Endothelial cell of umbilical vein (primary cell): ENCODE data around the gene BEND2. TPM values are rescaled to one million over a fixed set of nuclear protein-coding genes. Genes with fewer than 3 reads are reported as not detected.

Experiments used
- BruUV-seq: library from RNA; stranded (reverse); fragments of 400-500 nt; replicated peaks from 2 replicates; lab custom pipeline; 2021; lab: Mats Ljungman, UMichigan
- CTCF ChIA-PET: fragments of 300-600, 350-600 bp; sonication (Branson Sonifier 250); formaldehyde crosslinking; loops from one replicate; lab custom pipeline; 2021; ENCODE audit warnings: antibody characterized with exemption, inconsistent platforms; lab: Charles Lee
- POLR2A ChIA-PET: fragments of 300-600, 350-600 bp; sonication (Branson Sonifier 250); formaldehyde crosslinking; loops from one replicate; lab custom pipeline; 2021; ENCODE audit warnings: antibody characterized with exemption, inconsistent platforms; lab: Charles Lee
- DNase-seq: peaks from one replicate; pipeline ENCODE4 v3.0.0-alpha.2; 2011; ENCODE audit warnings: low read depth, low spot score
- FAIRE-seq: peaks from 2 replicates; lab custom pipeline; 2011; peaks lifted over from hg19 to GRCh38; lab: Jason Lieb, UNC
- H2AFZ ChIP-seq: 2 replicates; pipeline ENCODE4 v1.6.0; 2012; ENCODE audit warnings: low read depth, low read length, control low read depth, inconsistent platforms
- H3K27ac ChIP-seq: 2 replicates; pipeline ENCODE4 v1.5.1; 2011; ENCODE audit warnings: low read depth, mild to moderate bottlenecking, control low read depth, low read length, moderate library complexity; ENCODE audit not compliant: insufficient read depth
- H3K27me3 ChIP-seq, 2 experiments: 2 replicates each; pipeline versions ENCODE4 v1.6.0 to v1.6.1; 2011; ENCODE audit warnings: low read length in 2 of 2, mixed read lengths in 1 of 2; ENCODE audit not compliant: control insufficient read depth in 2 of 2, insufficient read depth in 2 of 2
- H3K36me3 ChIP-seq, 2 experiments: 2 replicates in 1 of 2; 3 replicates in 1 of 2; pipeline ENCODE4 v1.5.1; 2011; ENCODE audit warnings: low read length in 2 of 2, mild to moderate bottlenecking in 1 of 2, moderate library complexity in 1 of 2; ENCODE audit not compliant: control insufficient read depth in 2 of 2, insufficient read depth in 2 of 2; ENCODE audit errors: extremely low read depth in 1 of 2
- H3K4me1 ChIP-seq: 3 replicates; pipeline ENCODE4 v1.5.1; 2011; ENCODE audit warnings: mild to moderate bottlenecking, low read length; ENCODE audit not compliant: control insufficient read depth, insufficient read depth; ENCODE audit errors: extremely low read depth
- H3K4me2 ChIP-seq: 2 replicates; pipeline ENCODE4 v1.6.1; 2011; ENCODE audit warnings: low read length, control low read depth, mixed read lengths; ENCODE audit not compliant: insufficient read depth
- H3K4me3 ChIP-seq, 3 experiments: fragments of 200-600 bp in 1 of 3; sonication (generic), shearing (Covaris generic) in 1 of 3; replicated peaks in 1 of 3; 2 replicates each; pipeline ENCODE4 v1.5.1; 2011 to 2016; ENCODE audit warnings: control low read depth in 3 of 3, low read length in 3 of 3, mild to moderate bottlenecking in 2 of 3, inconsistent platforms in 1 of 3, low read depth in 1 of 3, moderate library complexity in 1 of 3; ENCODE audit not compliant: insufficient read depth in 1 of 3
- H3K79me2 ChIP-seq: 2 replicates; pipeline ENCODE4 v1.6.0; 2012; ENCODE audit warnings: low read length, inconsistent platforms; ENCODE audit not compliant: control insufficient read depth, insufficient read depth
- H3K9ac ChIP-seq: replicated peaks from 2 replicates; pipeline ENCODE3; 2011; ENCODE audit warnings: low read length, control low read depth; ENCODE audit not compliant: insufficient read depth; ENCODE audit errors: extremely low read depth
- H3K9me1 ChIP-seq: replicated peaks from 3 replicates; pipeline ENCODE4 v1.6.0; 2011; ENCODE audit warnings: mild to moderate bottlenecking, low read length; ENCODE audit not compliant: control insufficient read depth, insufficient read depth; ENCODE audit errors: extremely low read depth
- H3K9me3 ChIP-seq: replicated peaks from 2 replicates; pipeline ENCODE4 v1.5.1; 2012; ENCODE audit warnings: low read length, inconsistent platforms; ENCODE audit not compliant: control insufficient read depth, insufficient read depth
- H4K20me1 ChIP-seq: replicated peaks from 2 replicates; pipeline ENCODE3; 2011; ENCODE audit warnings: mild to moderate bottlenecking, low read length; ENCODE audit not compliant: control insufficient read depth, insufficient read depth; ENCODE audit errors: extremely low read depth
- EZH2 ChIP-seq: IDR thresholded peaks from 2 replicates; pipeline ENCODE4 v1.6.1; 2012; ENCODE audit warnings: borderline replicate concordance, low read depth, mild to moderate bottlenecking, moderate library complexity, low read length, inconsistent platforms; ENCODE audit not compliant: severe bottlenecking
- FOS ChIP-seq: IDR thresholded peaks from 2 replicates; pipeline ENCODE4 v1.6.1; 2011; ENCODE audit warnings: mild to moderate bottlenecking, low read length, moderate library complexity, borderline replicate concordance; ENCODE audit not compliant: insufficient read depth
- GATA2 ChIP-seq: IDR thresholded peaks from 2 replicates; pipeline ENCODE4 v1.7.0; 2011; ENCODE audit warnings: low read depth, mild to moderate bottlenecking, moderate library complexity, mixed read lengths, low read length; ENCODE audit not compliant: insufficient read length, insufficient read depth
- JUN ChIP-seq: IDR thresholded peaks from 2 replicates; pipeline ENCODE4 v1.6.1; 2011; ENCODE audit warnings: borderline replicate concordance, low read depth; ENCODE audit not compliant: insufficient read length, insufficient read depth
- MYC ChIP-seq: IDR thresholded peaks from one replicate; pipeline ENCODE4 v1.6.1; 2011; ENCODE audit warnings: mild to moderate bottlenecking, low read depth, low read length
- POLR2A ChIP-seq: IDR thresholded peaks from 2 replicates; pipeline ENCODE4 v1.6.1; 2012; ENCODE audit warnings: low read depth, mild to moderate bottlenecking, control low read depth, low read length
- POLR2AphosphoS5 ChIP-seq: IDR thresholded peaks from 2 replicates; pipeline ENCODE4 v1.6.1; 2012; ENCODE audit warnings: low read depth, mild to moderate bottlenecking, control low read depth, low read length, moderate library complexity; ENCODE audit not compliant: insufficient read depth
- dilution Hi-C: fragments of 300-500 bp; cut with MboI; formaldehyde crosslinking; loops from one replicate; pipeline ENCODE4 v1.15.0; 2019; ENCODE audit warnings: low sequenced_read_pairs; ENCODE audit not compliant: extremely low pct_ligation_motif_present
- intact Hi-C: fragments of 100-400 bp; cut with micrococcal nuclease; formaldehyde crosslinking; loops from one replicate; pipeline ENCODE4 v1.10.0; 2022
- polyA plus RNA-seq, 4 experiments: library from polyadenylated mRNA; depleted of rRNA in 3 of 4; stranded (reverse) in 3 of 4; unstranded in 1 of 4; fragments of >200 nt; gene quantifications; 2 replicates each; pipeline versions ENCODE4 v1.2.1 to v1.2.3, GENCODE V29; 2011 to 2012; ENCODE audit warnings: missing spikeins in 1 of 4
- total RNA-seq: library from RNA; stranded (reverse); gene quantifications from 2 replicates; pipeline ENCODE4 v1.2.3, GENCODE V29; 2021
- TF ChIP-seq, protein P1 (sequence below), 2 donors: IDR thresholded peaks; 1 replicate in 1 of 2; 2 replicates in 1 of 2; pipeline ENCODE4 v1.5.1; 2011; ENCODE audit warnings: low read length in 2 of 2, mild to moderate bottlenecking in 2 of 2, moderate library complexity in 2 of 2, control low read depth in 1 of 2, inconsistent platforms in 1 of 2, low read depth in 1 of 2; ENCODE audit not compliant: insufficient read depth in 1 of 2; ENCODE audit errors: extremely low read depth in 1 of 2

BEND2 gene
- total and polyA plus RNA-seq, 2 donors (not counting 3 experiments of a cell fraction or from before 2014, with no cell fraction given): not detected

DNA sequence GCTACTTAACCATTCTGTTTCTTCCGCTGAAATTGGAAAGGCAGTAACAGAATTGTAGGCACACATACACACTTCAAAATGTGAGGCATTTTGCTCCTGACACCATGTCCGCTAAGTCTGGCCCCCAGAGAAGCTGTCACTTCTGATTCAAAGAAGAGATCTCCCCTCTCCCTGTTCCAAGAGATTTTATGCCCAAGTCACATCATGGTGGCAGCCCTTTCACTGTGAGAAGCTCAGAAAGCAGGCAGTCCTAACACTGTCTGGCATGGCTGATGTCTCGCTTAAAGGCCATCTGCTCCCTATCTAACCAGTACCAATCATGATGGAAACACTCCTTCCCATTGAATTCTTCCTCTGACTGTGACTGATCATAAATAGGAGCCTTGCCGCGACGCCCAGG, 83.9 kb downstream of the BEND2 start:
- Histone ChIP-seq H3K36me3 (no peaks in the 10 kb centered on the region), H3K79me2 (no peaks in the 10 kb centered on the region), H3K4me3 (no peak overlapping the region), H3K4me2 (no peak overlapping the region), H3K9me3 (no peaks in the 10 kb centered on the region), H3K27ac (no peak overlapping the region), H4K20me1 (no peaks in the 10 kb centered on the region), H3K27me3 (no peaks in the 10 kb centered on the region), H3K9ac (no peak overlapping the region), H2AFZ (no peak overlapping the region), H3K4me1 (no peaks in the 10 kb centered on the region), H3K9me1 (no peaks in the 10 kb centered on the region)
- FAIRE-seq: no peak
- no TSS peak for BruUV-seq
- no peak for DNase-seq
- ChIA-PET POLR2A (no interaction called here), CTCF (no interaction called here)
- dilution Hi-C loops (no loop called here), intact Hi-C loops (no loop called here)
- TF ChIP-seq POLR2A (no peak), GATA2 (no peak), MYC (no peak), JUN (no peak), POLR2AphosphoS5 (no peak)
- TF ChIP-seq, protein P1, sequence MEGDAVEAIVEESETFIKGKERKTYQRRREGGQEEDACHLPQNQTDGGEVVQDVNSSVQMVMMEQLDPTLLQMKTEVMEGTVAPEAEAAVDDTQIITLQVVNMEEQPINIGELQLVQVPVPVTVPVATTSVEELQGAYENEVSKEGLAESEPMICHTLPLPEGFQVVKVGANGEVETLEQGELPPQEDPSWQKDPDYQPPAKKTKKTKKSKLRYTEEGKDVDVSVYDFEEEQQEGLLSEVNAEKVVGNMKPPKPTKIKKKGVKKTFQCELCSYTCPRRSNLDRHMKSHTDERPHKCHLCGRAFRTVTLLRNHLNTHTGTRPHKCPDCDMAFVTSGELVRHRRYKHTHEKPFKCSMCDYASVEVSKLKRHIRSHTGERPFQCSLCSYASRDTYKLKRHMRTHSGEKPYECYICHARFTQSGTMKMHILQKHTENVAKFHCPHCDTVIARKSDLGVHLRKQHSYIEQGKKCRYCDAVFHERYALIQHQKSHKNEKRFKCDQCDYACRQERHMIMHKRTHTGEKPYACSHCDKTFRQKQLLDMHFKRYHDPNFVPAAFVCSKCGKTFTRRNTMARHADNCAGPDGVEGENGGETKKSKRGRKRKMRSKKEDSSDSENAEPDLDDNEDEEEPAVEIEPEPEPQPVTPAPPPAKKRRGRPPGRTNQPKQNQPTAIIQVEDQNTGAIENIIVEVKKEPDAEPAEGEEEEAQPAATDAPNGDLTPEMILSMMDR (IDR thresholded peaks at IDR 0.05; ENCODE audit: extremely low read depth in 1 of 2, insufficient read depth in 1 of 2, low read depth in 1 of 2, low read length in 2 of 2): no peak

DNA sequence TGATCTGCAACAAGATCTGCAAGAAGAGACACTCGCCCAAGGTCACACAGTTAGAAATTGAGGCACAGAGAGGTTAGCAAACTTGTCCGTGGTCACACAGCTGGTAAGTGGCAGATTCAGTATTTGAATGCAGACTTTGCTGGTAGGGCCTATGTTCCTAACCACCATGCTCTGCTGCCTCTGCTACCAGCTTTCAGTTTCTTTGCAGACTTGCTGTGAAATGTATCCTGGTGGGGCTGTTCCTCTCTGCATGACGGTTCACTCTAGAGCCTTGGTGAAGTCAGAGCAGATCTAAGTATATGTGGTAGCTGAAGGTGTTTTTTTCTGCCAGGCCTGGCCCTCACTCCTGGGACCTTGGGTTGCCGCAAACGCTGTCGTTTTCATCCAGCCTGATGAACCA, 87.1 kb downstream of the BEND2 start:
- Histone ChIP-seq H3K79me2 (no peaks in the 10 kb centered on the region), H3K9me1 (no peaks in the 10 kb centered on the region), H3K9me3 (no peaks in the 10 kb centered on the region), H3K36me3 (no peaks in the 10 kb centered on the region), H2AFZ (no peak overlapping the region), H4K20me1 (no peaks in the 10 kb centered on the region), H3K4me1 (no peaks in the 10 kb centered on the region), H3K4me2 (no peak overlapping the region), H3K27ac (no peak overlapping the region), H3K9ac (no peak overlapping the region), H3K27me3 (no peaks in the 10 kb centered on the region), H3K4me3 (no peak overlapping the region)
- POLR2A ChIA-PET: no interaction called here
- no peak for TF ChIP-seq JUN
- no peak for TF ChIP-seq EZH2
- no peak for TF ChIP-seq MYC
- no peak for TF ChIP-seq FOS
- no peak for FAIRE-seq
- no TSS peak for BruUV-seq
- intact Hi-C loops (no loop called here), dilution Hi-C loops (no loop called here)
- CTCF ChIA-PET: no interaction called here
- no peak for DNase-seq
